Heart left ventricle (tissue), 16 donors: Measurements from ENCODE around the gene AMZ2. TPM values are rescaled to one million over a fixed set of nuclear protein-coding genes. Genes with fewer than 3 reads are reported as not detected.

Experiments used
- ATAC-seq, 4 donors: fragments of 200-7000 bp; cut with Tn5 transposase; one replicate each; pipeline ENCODE4 v1.9.1; 2020 to 2022; ENCODE audit warnings: moderate library complexity in 4 of 4, mild to moderate bottlenecking in 3 of 4, moderate number of reproducible peaks in 1 of 4
- DNase-seq, 5 donors: peaks; one replicate each; pipeline ENCODE4 v3.0.0-alpha.2; 2020
- H3K27ac ChIP-seq, 12 donors: fragments of 200-600 bp; sonication (generic) in 4 of 12; one replicate each; pipeline versions ENCODE4 v1.5.0 to v1.8.0; 2016 to 2022; ENCODE audit warnings: mild to moderate bottlenecking in 2 of 12
- H3K27me3 ChIP-seq, 9 donors: fragments of 200-600 bp; sonication (generic) in 2 of 9; one replicate each; pipeline versions ENCODE4 v1.5.1 to v1.8.0; 2016 to 2022; ENCODE audit warnings: mild to moderate bottlenecking in 3 of 9
- H3K36me3 ChIP-seq, 9 donors: fragments of 200-600 bp; sonication (generic) in 2 of 9; one replicate each; pipeline versions ENCODE4 v1.5.0 to v1.8.0; 2018 to 2022; ENCODE audit warnings: mild to moderate bottlenecking in 2 of 9
- H3K4me1 ChIP-seq, 12 donors: fragments of 200-600 bp; sonication (generic) in 4 of 12; one replicate each; pipeline versions ENCODE4 v1.5.0 to v1.8.0; 2016 to 2022; ENCODE audit warnings: mild to moderate bottlenecking in 3 of 12
- H3K4me3 ChIP-seq, 12 donors: fragments of 200-600 bp; sonication (generic) in 4 of 12; one replicate each; pipeline versions ENCODE4 v1.5.0 to v1.8.0; 2017 to 2022; ENCODE audit warnings: mild to moderate bottlenecking in 9 of 12, moderate library complexity in 4 of 12
- H3K9me3 ChIP-seq, 12 donors: fragments of 200-600 bp; sonication (generic) in 4 of 12; one replicate each; pipeline versions ENCODE4 v1.5.0 to v1.8.0; 2016 to 2022; ENCODE audit warnings: mild to moderate bottlenecking in 1 of 12
- CTCF ChIP-seq, 12 donors: fragments of 200-600 bp; sonication (generic) in 4 of 12; IDR thresholded peaks; one replicate each; pipeline versions ENCODE4 v1.5.0 to v1.8.0; 2018 to 2022; ENCODE audit warnings: antibody characterized with exemption in 12 of 12, mild to moderate bottlenecking in 5 of 12
- POLR2A ChIP-seq, 2 donors: fragments of 450-650 bp; IDR thresholded peaks; one replicate each; pipeline ENCODE4 v1.6.1; 2017; ENCODE audit warnings: antibody characterized with exemption in 2 of 2, mild to moderate bottlenecking in 2 of 2, moderate library complexity in 2 of 2
- WGBS, 4 donors: extraction: QIAGEN DNeasy Blood & Tissue Kit in 2 of 4; methylation state at CpG; one replicate each; pipeline versions ENCODE4 v1.1.5 to v1.1.7; 2013 to 2018; 5-methylcytosine and 5-hydroxymethylcytosine counted together
- intact Hi-C, 10 donors: fragments of 100-400 bp; cut with DNase I; formaldehyde crosslinking; loops; one replicate each; pipeline versions ENCODE4 v1.11.1 to v1.14.2; 2022
- polyA plus RNA-seq, 2 donors: library from polyadenylated mRNA; stranded (reverse); fragments of 200-250 nt; gene quantifications; one replicate each; pipeline ENCODE4 v1.2.3, GENCODE V29; 2013
- total RNA-seq, 9 donors: library from RNA; depleted of rRNA in 2 of 9; stranded (reverse); fragments of >200 nt in 2 of 9; fragmentation: NEBNext Ultra II Directional in 3 of 9; extraction: Animal tissue kit (Norgen Biotek cat#: 25700) in 3 of 9; gene quantifications; one replicate each; pipeline versions ENCODE4 v1.1.0 to v1.2.4, GENCODE V29; 2016 to 2023
- donor health status: ischemic (EF 13 %, LVEDD 7.1; RV severe dilation, severe dysfunction).
- donor health status: healthy with polysubstance abuse.
- donor health status: DM: no; HTN: yes; CAD: no.
- donor health status: DM: no; HTN: no; CAD: no.
- donor health status: ischemic (EF 25% LVEDD 6.9; RV normal size, moderate dysfunction).
- donor health status: ischemic (EF 25% LVEDD 5.7; RV mildly dilated, moderate dysfunction).
- donor health status: healthy.
- donor health status: DM: yes; HTN: yes; CAD: no.
- donor health status: ischemic (EF 35%, LVEDD 5.7; RV mildly dilated, moderate dysfunction).
- donor health status: nonischemic (EF 11% LVEDD 7.7; RV severe dilation, severe dysfunction).
- donor health status: DM: yes; HTN: yes; CAD: no.
- donor health status: PGD.
- donor health status: ischemic (EF 29% LVEDD 5.4; RV normal size, mild dysfunction).
- donor health status: nonischemic (EF 23%, LVEDD 6.1; RV moderate dilation, normal function).

Gene AMZ2
- total and polyA plus RNA-seq, 11 donors, result 52.9 to 141 (median 89.1) TPM

- DNase-seq, result no peak
- no peaks in the 10 kb centered on the region for H3K9me3 ChIP-seq
- peaks cover 0 to 8% (median 0%) of the 10 kb centered on the region in 9 donors for H3K27me3 ChIP-seq
- intact Hi-C loops, result no loop called here
- ATAC-seq, result no peak
- H3K27ac ChIP-seq, result peak overlapping the region in 1 of 12 donors; percentile 98
- TF ChIP-seq CTCF (IDR thresholded peaks at IDR 0.05) (no peak), POLR2A (IDR thresholded peaks at IDR 0.05) (no peak)
- 80 to 89% (median 87%) methylated on average over 5 of the region's 5 CpGs for WGBS, 4 donors
- H3K36me3 ChIP-seq, result no peaks in the 10 kb centered on the region
- H3K4me1 ChIP-seq, result peaks cover 2 to 33% (median 13%) of the 10 kb centered on the region in 12 donors
- H3K4me3 ChIP-seq, result no peak overlapping the region
These were observed 40.5 kb downstream of the AMZ2 start for GRCh38 chr17:68288375-68288774.

GRCh38 chr17:68288804-68289203, 41.0 kb downstream of the AMZ2 start:
- TF ChIP-seq POLR2A (IDR thresholded peaks at IDR 0.05) (no peak), CTCF (IDR thresholded peaks at IDR 0.05) (no peak)
- peaks cover 2 to 33% (median 13%) of the 10 kb centered on the region in 12 donors for H3K4me1 ChIP-seq
- ATAC-seq (no peak), DNase-seq (no peak)
- H3K27ac ChIP-seq, result peak overlapping the region in 1 of 12 donors; percentile 98
- WGBS, 4 donors, result 81 to 87% (median 85%) methylated on average over 7 of the region's 7 CpGs
- H3K9me3 ChIP-seq, result no peaks in the 10 kb centered on the region
- peak overlapping the region in 1 of 12 donors; percentile 81 for H3K4me3 ChIP-seq
- H3K27me3 ChIP-seq, result peaks cover 0 to 8% (median 0%) of the 10 kb centered on the region in 9 donors
- no peaks in the 10 kb centered on the region for H3K36me3 ChIP-seq
- intact Hi-C loops, result no loop called here

GRCh38 chr17:68289473-68289872, 41.6 kb downstream of the AMZ2 start:
- no peak for TF ChIP-seq POLR2A (IDR thresholded peaks at IDR 0.05)
- TF ChIP-seq CTCF (IDR thresholded peaks at IDR 0.05), result no peak
- peak overlapping the region in 2 of 12 donors; percentile 82 to 98 for H3K27ac ChIP-seq
- H3K4me3 ChIP-seq, result peak overlapping the region in 3 of 12 donors; percentile 60 to 91 (median 81)
- H3K9me3 ChIP-seq, result no peaks in the 10 kb centered on the region
- H3K4me1 ChIP-seq, result peaks cover 2 to 33% (median 13%) of the 10 kb centered on the region in 12 donors
- no peaks in the 10 kb centered on the region for H3K36me3 ChIP-seq
- 87 to 92% (median 89%) methylated on average over 7 of the region's 7 CpGs for WGBS, 4 donors
- no peak for ATAC-seq
- intact Hi-C loops, result no loop called here
- no peak for DNase-seq
- H3K27me3 ChIP-seq, result peaks cover 0 to 9% (median 3%) of the 10 kb centered on the region in 9 donors

GRCh38 chr17:68289936-68290267, 42.1 kb downstream of the AMZ2 start:
- DNase-seq (no peak), ATAC-seq (no peak)
- H3K27me3 ChIP-seq, result peaks cover 0 to 13% (median 3%) of the 10 kb centered on the region in 9 donors
- H3K9me3 ChIP-seq, result no peaks in the 10 kb centered on the region
- TF ChIP-seq POLR2A (IDR thresholded peaks at IDR 0.05), result no peak
- no peak for TF ChIP-seq CTCF (IDR thresholded peaks at IDR 0.05)
- 31 to 46% (median 36%) methylated on average over 9 of the region's 9 CpGs for WGBS, 4 donors
- H3K4me3 ChIP-seq, result peak overlapping the region in 10 of 12 donors; percentile 60 to 91 (median 71)
- H3K4me1 ChIP-seq, result peaks cover 2 to 33% (median 13%) of the 10 kb centered on the region in 12 donors
- no peaks in the 10 kb centered on the region for H3K36me3 ChIP-seq
- intact Hi-C loops, result loop anchor here in 3 of 10 donors (5.0 to 10.0 kb wide), 2 partner anchors 85 to 87 kb away; no protein-coding TSS in a partner anchor
- peak overlapping the region in 4 of 12 donors; percentile 71 to 98 (median 78) for H3K27ac ChIP-seq
